ENCODE measurements around the gene GIGYF2.

The GIGYF2 gene

DNA sequence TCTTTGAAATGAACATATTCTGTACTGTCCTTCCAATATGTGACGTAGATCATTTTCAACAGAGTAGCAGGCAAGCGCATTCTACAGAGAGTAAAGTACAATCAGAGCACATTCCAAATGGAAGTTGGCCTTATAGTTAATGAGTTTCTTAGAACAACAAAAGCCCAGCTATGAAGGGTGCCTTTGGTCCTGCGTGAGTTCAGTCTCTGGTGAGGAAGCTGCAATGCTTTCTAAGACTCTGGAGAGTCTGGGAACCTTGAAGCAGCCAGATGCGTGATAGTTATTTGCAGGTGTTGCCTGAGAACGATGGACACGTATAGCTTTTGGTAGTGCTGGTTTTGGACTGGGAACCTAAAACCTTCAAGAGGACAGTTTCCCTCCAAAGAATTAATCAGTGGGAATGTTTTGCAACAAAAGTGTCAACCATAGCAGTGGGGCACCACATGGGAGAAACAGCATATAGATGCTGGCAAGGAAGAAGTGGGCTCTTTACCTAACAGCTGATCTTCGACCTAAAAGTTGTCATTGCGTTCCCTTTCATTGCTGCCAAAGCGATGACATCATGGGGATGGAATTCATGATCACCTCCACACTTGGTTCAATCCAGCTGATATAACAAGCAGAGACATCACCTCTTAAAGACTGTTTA, 163.6 kb downstream of the GIGYF2 start:
- DNase-seq (ENCODE audit: low read depth in 2 of 3, low spot score in 2 of 3) = no peak

DNA sequence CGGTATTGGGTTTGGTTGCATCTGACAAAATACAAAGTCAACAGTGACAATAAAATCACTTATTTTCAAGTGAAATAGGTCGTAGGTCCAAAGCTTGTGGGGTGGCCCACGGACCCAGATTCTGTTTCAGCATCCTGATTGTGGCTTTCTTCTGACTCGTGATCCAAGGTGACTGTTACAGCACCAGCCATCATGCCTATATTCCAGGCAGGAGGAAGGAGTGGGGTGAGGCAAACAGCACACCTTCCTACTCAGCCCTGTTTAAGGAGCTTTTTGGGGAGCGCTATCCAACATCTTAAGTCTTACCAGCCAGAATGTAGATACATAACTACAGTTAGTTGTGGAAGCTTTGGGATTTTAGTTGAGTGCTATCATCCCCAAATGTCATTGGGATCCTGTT, 164.2 kb downstream of the GIGYF2 start:
- DNase-seq (ENCODE audit: low read depth in 2 of 3, low spot score in 2 of 3) = no peak

DNA sequence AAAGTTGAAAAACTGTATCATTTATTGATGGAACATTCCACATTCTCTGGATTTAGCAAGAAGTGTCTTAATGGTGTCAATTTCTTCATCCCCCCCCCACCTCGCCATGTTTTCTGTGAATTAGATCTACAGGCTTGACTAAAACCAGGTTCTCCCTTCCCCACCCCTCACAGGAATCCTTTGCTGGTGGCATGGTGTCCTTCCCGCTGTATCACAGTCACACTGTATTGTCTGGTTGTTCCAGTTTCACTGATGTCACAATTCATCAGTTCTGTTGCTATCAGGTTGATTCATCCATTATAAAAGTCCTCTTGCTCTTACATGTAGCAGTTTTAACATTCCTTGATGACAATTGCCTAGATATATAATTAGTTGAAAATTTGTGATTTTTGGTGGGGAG, 166.9 kb downstream of the GIGYF2 start:
- no peak for DNase-seq (ENCODE audit: low read depth in 2 of 3, low spot score in 2 of 3)

DNA sequence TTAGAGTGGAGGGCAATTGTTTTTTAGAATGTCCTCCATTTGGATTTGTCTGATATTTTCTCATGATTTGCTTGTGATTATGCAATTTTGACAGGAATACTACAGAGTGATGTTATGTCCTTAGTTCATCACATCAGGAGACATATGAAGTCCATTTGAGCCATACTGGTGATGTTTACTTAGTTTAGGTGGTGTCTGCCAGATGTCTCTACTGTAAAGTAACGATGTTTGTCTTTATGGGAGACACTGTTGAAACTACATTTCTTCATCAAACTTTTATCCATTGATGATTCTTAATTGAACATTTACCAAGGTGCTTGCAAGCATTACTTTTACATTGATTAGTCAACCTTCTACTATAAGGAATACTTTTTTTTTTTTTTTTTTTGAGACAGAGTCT, 168.0 kb downstream of the GIGYF2 start:
- no peak for DNase-seq (ENCODE audit: low read depth in 2 of 3, low spot score in 2 of 3)

DNA sequence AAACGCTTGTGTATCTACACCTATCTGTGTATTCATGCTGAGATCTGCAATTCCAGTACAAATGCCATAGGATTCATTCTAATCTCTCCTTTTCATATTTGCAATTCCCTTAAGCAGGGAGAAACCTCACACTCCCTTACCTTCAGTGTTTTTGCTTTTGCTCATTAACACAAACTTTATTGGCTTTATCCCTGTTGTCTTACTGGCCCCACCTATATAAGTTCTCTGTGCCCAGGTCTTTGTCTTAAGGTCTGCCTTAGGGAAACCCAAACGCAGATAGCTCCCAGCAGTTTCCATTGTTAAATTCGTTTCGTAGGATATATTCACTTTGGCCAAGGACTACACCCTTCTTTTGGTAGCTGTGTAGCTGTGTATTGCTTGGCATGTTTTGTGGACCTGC, 169.0 kb downstream of the GIGYF2 start:
- DNase-seq (ENCODE audit: low read depth in 2 of 3, low spot score in 2 of 3) = no peak

DNA sequence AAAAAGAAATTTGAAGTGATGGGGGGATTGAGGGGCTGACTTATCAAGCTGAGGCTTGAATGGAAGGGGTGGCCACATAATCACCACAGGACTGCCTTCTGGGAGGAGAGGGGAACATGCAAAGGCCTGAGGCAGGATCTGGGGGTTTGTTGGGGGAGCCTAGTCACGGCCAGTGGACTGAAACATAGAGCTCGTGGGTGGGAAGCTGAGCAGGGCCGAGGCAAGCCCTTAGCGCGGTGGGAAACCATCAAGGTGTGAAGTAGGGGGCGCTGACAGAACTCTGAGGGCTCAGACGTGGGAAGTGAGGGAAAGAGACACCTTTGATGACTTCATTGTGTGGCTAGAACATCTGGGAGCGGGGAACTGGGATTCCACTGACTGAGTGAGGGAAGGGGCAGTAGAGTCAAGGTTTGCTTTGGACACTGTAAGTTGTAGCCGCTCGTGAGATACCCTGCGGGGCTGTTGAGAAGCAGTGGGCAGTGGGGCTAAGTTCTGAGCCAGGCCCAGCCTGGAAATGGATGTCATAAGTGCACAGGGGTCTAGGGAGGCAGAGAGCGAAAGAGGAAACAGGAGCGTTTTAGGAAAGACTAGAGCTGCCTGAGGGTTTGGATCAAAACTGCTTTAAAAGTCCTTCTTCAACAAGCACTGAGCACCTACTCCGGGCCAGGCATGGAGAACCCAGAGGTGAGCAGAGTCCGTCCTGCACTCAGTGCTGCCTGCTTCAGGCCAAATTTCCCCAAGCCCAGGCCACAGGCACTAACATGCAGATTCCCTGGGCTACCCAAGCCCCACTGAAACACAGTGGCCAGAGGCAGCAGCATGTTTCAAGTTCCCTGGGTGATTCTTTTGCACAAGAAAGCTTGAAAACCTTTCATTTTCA, 172.2 kb downstream of the GIGYF2 start:
- DNase-seq (ENCODE audit: low read depth in 2 of 3, low spot score in 2 of 3) = no peak

DNA sequence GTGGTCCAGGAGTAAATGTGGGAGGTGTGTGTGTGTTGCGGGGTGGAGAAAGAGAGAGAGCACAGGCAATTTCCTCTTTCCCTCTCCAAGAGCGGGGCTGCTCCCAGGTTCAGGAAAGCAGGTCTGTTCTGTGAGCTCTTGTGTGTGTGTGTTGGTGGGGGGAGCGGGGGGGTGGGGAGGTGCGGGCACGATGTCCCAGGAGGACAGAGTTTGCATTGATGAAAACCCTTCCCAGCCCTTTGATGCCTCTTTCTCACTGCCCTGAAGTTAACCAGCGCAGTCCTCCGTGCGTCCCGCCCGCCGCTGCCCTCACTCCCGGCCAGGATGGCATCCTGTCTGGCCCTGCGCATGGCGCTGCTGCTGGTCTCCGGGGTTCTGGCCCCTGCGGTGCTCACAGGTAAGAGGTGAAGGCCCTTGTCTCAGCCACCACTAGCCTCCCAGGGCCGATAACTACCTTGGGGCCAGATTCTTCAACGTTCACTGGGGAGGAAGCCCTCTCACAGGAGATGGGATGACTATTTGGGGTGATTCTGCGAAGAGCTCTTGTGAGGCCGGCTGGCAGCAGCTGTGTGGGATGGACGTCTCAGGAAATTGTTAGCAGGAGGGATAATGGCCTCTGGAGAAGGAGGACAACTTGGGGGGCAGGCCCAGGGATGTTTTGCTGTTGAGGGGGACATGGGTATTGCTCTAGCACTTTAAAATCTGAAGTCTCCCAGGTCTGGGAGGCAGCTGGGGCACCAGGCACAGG, 173.1 kb downstream of the GIGYF2 start, which contains the start of gene SNORC:
Gene SNORC, plus strand, starts transcription at position 247 of the 748 bp plus-strand sequence. Its CDS starts 78 bp downstream, at position 325.
- no peak for DNase-seq (ENCODE audit: low read depth in 2 of 3, low spot score in 2 of 3)

DNA sequence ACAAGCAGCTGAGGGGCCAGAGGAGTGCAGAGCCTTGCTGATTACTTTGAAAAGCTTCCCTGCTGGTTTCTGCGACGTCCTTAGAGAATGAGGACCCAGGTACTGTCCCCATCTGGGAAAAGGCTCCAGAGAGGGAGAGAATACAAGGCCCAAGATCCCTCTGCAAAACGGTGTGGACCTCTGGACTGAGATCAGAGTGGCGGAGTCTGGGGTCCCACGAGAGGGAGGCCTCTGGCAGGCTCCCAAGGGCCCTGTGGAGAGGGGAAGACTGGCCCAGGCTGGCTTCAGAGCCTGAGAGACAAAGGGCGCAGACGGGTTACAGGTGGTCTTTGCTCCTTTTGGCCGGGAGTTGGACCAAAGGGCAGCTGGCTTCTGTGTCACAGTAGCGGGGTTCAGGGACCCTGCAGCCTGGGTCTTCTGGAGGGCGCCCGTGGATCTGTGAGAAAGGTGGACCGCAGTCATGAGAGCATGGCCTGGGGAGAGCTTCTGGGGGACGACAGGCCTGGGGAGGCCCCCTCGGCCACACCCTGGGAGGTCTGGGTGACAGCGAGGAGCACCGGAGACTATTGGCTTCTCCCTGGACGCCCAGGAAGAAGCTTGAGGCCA, 173.7 kb downstream of the GIGYF2 start:
- no peak for DNase-seq (ENCODE audit: low read depth in 2 of 3, low spot score in 2 of 3)

DNA sequence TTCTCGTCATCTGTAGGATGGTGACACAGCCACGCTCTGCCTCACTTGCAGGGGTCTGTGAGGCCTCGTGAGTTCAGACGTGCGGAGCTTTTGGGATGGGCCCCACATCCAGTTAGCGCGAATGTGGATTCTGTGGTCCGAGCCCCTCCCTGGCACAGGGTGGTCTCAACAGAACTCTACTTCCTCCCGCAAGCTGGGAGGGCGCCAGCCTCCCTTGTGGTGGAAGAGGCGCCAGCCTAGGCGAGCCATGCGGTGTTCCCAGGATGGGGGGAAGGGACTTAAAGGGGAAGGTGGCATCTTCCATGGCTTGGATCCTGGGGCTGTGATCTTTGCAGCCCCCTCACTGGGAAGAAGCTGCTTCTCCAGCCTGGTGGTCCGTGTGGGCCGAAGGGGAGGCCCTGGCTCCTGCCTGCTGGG, 174.3 kb downstream of the GIGYF2 start:
- DNase-seq (ENCODE audit: low read depth in 2 of 3, low spot score in 2 of 3) = no peak

DNA sequence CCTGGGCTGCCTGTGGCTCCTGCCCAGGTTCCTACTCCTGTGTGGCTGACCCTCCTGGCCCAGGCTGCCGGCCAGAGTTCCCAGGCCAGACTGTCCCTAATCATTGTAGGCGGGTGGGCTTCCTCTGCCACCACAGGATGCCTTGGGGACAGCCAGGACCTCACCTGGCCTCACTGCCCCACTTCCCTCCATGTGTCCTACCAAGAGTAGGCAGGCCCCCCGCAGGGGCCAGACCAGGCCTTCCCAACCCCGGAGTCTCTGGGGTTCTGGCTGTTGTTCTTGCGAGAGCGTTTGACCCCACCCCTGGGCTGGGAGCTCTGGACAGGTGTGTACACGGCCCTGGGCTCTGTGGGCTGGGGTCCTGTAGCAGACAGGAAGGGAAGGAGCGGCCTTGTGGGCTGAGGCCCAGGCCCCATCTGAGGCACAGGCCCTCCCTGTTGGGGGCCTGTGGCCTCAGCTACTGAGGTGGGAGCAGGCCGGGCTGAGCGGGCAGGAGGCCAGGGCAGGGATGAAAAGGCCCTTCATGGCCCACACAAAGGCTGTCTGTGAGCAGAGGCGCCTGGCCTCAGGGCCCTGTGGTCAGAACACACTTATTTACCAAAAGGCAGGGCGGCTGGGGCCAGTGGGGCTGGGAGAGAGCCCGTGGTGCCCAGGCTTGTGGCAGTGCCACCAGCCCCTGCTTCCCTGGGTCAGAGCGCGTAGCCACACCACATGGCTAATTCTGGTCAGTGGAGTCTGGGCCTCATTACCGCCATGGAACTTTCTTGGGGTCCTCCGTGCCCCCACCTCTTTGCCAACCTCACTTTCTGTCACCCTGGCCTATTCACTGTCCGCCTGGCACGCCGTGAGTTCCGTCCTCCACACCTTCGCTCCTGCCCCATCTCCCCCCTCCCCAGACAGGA, 175.0 kb downstream of the GIGYF2 start:
- no peak for DNase-seq (ENCODE audit: low read depth in 2 of 3, low spot score in 2 of 3)

DNA sequence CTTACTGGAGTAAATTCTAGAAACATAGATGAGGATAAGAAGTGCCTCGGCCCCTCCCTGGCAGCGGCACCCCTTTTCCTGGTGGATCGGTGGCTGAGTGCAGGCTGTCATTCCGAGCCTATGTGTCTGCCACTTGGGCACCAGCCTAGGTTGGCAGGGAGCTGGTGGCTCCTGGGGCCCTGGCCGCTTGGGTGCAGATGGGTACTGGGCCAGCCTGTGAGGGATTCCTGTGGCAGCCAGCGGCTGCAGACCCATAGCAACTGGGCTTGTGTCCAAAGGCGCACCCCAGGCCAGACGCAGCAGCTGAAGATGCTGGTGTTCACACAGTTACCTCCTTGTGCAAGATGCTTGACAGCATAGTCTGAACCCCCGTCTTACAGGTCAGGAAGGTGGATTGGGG, 175.7 kb downstream of the GIGYF2 start:
- no peak for DNase-seq (ENCODE audit: low read depth in 2 of 3, low spot score in 2 of 3)

DNA sequence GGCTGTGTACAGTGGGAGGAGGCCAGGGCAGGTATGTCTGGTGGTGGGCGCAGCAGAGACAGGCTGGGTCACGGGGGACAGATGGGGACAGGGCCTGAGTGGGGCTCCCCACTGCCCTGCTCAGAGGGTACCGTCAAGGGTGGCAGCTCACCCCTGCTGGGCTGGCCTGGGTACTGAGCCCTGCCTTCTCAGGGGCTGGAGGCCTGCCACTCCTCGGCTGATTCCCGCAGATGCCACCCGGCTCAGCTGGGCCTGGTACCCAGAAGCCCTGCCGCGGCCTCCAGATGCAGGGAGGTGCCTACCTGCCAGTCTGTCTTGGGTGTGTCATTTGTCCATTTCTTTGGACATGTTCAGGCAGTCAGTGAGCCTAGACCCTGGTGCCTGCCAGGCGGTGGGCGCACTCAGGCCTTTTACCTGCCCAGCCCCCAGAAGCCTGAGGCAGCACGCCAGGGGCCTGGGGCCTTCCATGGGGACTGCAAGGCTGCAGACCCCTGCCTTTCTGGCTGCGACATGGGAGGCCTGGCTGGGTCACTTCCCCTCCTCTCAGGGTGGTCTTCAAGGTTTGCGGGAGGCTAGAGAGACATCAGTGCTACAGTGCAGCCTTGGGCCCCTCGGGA, 176.3 kb downstream of the GIGYF2 start:
- no peak for DNase-seq (ENCODE audit: low read depth in 2 of 3, low spot score in 2 of 3)

DNA sequence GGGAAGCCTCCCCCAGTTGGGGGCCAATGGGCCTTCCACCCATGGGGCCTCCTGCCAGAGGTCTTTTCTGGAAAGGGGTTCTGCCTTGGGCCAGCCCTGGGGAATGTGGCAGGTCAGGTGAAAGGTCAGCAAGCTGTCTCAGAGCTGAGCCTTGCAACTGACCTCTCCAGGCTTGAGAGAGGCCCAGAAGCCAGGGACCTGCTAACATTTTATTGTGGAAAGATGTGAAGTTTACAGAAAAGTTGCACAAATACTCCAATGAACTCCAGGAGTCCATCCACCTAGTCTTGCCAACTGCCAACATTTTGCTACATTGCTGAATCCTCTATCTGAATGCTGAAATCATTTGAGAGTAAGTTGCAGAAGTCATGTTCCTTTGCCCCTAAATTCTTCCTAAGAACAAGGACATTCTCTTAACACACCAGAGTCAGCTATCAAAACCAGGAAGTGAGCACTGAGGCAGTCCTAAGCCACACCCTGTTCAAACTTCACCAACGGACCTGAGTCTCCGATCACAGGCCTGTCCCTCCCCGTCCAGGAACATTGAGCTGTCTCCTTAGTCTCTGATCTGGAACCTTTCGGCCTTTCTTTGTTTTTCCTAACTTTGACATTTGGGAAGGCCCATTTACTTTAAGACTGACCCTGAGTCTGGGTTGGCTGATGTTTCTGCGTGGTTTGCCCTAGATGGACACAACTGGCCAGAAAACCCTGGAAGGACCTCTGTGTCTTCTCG, 176.9 kb downstream of the GIGYF2 start:
- DNase-seq (ENCODE audit: low read depth in 2 of 3, low spot score in 2 of 3) = no peak

DNA sequence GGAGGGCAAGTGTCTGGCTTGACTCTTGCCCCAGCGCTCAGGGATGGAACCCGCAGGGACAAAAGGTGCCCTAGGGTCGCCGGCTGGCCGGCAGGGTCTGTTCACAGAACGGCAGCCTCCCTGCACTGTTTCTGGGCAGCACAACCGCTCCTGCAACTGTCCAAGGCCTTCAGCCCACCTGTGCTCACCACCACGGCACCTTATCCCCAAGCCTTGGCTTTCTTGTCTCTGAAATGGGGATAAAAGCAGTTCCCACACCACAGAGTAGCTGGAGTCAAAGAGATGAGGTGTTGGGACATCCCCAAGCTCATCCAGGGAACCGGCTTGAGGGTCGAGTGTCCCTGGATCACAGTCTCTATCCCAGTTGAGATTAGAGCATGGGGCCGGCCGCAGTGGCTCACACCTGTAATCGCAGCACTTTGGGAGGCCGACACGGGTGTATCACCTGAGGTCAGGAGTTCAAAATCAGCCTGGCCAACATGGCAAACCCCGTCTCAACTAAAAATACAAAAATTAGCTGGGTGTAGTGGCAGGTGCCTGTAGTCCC, 177.6 kb downstream of the GIGYF2 start:
- DNase-seq (ENCODE audit: low read depth in 2 of 3, low spot score in 2 of 3) = no peak

DNA sequence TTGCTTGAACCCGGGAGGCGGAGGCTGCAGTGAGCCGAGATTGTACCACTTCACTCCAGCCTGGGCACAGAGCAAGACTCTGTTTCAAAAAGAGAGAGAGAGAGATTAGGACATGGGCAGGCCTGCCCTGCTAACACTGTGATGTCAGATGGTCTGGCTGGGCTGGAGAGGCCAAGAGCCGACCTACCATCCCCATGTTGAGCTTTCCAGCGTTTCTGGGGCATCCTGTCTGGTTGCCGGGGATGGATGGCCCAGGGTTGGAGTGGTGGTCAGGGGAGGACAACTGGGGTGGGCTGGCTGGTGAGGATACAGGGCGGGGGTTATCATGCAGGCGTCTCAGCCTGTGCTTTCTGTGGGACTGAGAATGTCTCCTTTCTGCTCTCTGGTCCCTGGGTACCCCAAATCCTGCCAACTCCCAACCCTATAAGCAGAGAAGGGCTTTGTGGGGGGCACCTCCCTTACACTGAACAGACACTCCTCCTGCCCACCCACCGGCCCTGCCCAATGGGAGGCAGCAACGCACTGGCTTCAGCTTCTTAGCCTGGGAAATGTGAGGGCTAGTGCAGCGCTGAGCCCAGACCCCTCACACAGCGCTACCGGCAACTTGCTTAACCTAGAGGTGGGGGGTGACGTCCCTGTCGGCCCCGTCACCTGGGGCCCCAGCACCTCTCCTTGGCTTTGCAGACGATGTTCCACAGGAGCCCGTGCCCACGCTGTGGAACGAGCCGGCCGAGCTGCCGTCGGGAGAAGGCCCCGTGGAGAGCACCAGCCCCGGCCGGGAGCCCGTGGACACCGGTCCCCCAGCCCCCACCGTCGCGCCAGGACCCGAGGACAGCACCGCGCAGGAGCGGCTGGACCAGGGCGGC, 178.4 kb downstream of the GIGYF2 start:
- DNase-seq (ENCODE audit: low read depth in 2 of 3, low spot score in 2 of 3) = no peak

DNA sequence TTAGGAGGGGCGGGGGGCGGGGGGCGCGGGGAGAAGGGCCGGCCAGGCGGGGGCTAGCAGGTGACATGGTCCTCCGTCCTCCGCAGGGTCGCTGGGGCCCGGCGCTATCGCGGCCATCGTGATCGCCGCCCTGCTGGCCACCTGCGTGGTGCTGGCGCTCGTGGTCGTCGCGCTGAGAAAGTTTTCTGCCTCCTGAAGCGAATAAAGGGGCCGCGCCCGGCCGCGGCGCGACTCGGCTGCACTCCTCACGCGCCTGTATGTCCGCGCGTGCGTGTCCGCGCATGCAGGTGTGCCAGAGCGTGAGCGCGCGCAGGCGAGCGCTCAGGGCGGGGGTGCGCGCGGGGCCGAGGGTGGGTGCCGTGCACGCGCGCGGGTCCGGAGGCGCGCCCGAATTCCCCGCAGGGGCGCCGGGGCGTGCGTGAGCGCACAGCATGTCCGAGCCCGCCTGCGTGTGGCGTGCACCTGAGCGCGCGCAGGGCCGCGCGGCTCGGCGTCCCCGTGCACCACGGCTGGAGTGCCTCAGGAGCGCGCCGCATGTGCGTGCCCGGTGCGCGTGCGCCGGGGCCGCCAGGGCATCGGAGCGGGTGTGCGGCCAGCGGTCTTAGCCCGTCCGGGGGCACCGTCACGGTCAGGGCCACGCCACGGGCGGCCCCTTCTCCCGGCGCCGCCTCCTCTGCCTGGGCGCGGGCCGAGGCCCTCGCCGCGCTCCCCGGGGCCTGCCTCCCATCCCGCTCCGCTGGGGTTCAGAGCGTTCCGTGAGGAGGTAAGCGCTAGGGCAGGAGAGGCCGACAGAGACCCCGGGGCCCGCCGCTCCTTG, 179.2 kb downstream of the GIGYF2 start:
- no peak for DNase-seq (ENCODE audit: low read depth in 2 of 3, low spot score in 2 of 3)

DNA sequence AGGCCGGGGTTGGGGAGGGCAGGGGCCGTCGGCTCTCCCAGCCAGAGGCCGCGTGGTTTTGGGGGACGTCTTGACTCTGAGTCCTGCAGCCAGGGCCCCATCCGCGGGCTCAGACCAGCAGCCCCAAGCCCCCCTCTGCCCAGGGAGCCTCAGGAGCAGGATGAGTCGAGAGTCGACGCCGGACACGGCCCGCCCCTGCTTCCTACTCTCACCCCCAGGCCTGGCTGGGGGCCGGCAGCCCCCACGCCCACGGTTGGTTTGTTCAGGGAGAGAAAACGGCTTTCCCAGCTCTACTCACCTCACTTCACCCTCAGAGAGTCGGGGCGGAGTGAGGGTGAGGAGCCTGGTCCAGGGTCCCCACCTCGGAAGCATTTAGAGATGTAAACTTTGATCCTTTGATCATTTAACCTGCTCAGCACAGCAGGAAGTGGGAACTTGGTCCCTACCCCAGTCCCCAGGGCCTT, 179.9 kb downstream of the GIGYF2 start:
- no peak for DNase-seq (ENCODE audit: low read depth in 2 of 3, low spot score in 2 of 3)

All from activated CD8-positive, alpha-beta memory T cell treated with anti-CD3 and anti-CD28 coated beads for 48 hours (primary cell).